SK-N-SH (cell line): ENCODE measurements around the gene SPECC1L. TPM values are rescaled to one million over a fixed set of nuclear protein-coding genes. Genes with fewer than 3 reads are reported as not detected.
A peak's percentile ranks its signal among the peaks of the same experiment; 100 is the strongest.

Source experiments
- CTCF ChIA-PET: fragments of 300-600, 350-600 bp; formaldehyde crosslinking; extraction: SDS; loops from one replicate; lab custom pipeline; 2021; lab: Yijun Ruan, JAX
- POLR2A ChIA-PET: fragments of 350-600 bp; sonication (Branson Sonifier 250); formaldehyde crosslinking; extraction: SDS; loops from one replicate; lab custom pipeline; 2020; ENCODE audit warnings: antibody characterized with exemption, inconsistent platforms; lab: Yijun Ruan, JAX
- DNase-seq: peaks from one replicate; pipeline ENCODE4 v3.0.0; 2012
- H2AFZ ChIP-seq: fragments of 200-600 bp; sonication (generic); 2 replicates; pipeline ENCODE4 v1.8.1; 2016; ENCODE audit warnings: antibody characterized with exemption, mild to moderate bottlenecking, low read depth
- H3F3A ChIP-seq: fragments of 200-600 bp; sonication (generic); replicated peaks from 2 replicates; pipeline ENCODE3; 2016; ENCODE audit warnings: antibody characterized with exemption, mild to moderate bottlenecking; ENCODE audit not compliant: insufficient read depth
- H3K27ac ChIP-seq, 2 experiments: fragments of 200-500 bp in 1 of 2; fragments of 200-600 bp in 1 of 2; sonication (Bioruptor generic) in 1 of 2; sonication (generic), shearing (Covaris generic) in 1 of 2; 2 replicates each; pipeline versions ENCODE4 v1.5.1 to v1.6.1; 2014 to 2016; ENCODE audit warnings: low read depth in 2 of 2, inconsistent platforms in 1 of 2, low read length in 1 of 2, mild to moderate bottlenecking in 1 of 2, mixed read lengths in 1 of 2
- H3K27me3 ChIP-seq: fragments of 200-600 bp; sonication (generic), shearing (Covaris generic); 2 replicates; pipeline ENCODE4 v1.6.1; 2016; ENCODE audit warnings: mixed run types; ENCODE audit not compliant: insufficient read depth
- H3K36me3 ChIP-seq, 2 experiments: fragments of 200-500 bp in 1 of 2; fragments of 200-600 bp in 1 of 2; sonication (Bioruptor generic) in 1 of 2; sonication (generic) in 1 of 2; replicated peaks in 1 of 2; 2 replicates each; pipeline versions ENCODE3 to v1.5.1; 2014 to 2016; ENCODE audit warnings: low read length in 1 of 2, mild to moderate bottlenecking in 1 of 2; ENCODE audit not compliant: insufficient read depth in 2 of 2, control insufficient read depth in 1 of 2
- H3K4me1 ChIP-seq, 2 experiments: fragments of 200-500 bp in 1 of 2; fragments of 200-600 bp in 1 of 2; sonication (Bioruptor generic) in 1 of 2; sonication (generic), shearing (Covaris generic) in 1 of 2; 2 replicates each; pipeline versions ENCODE4 v1.5.1 to v1.6.1; 2014 to 2016; ENCODE audit warnings: low read depth in 1 of 2, low read length in 1 of 2, mixed run types in 1 of 2; ENCODE audit not compliant: insufficient read depth in 2 of 2, control insufficient read depth in 1 of 2
- H3K4me2 ChIP-seq: fragments of 200-600 bp; sonication (generic), shearing (Covaris generic); 2 replicates; pipeline ENCODE4 v1.6.1; 2017; ENCODE audit warnings: mixed run types
- H3K4me3 ChIP-seq, 2 experiments: fragments of 200-500 bp in 1 of 2; fragments of 200-600 bp in 1 of 2; sonication (Bioruptor generic) in 1 of 2; sonication (generic), shearing (Covaris generic) in 1 of 2; 2 replicates each; pipeline versions ENCODE4 v1.5.1 to v1.8.1; 2014 to 2016; ENCODE audit warnings: low read depth in 2 of 2, inconsistent platforms in 1 of 2, low read length in 1 of 2, mild to moderate bottlenecking in 1 of 2, mixed read lengths in 1 of 2, moderate library complexity in 1 of 2
- H3K79me2 ChIP-seq: fragments of 200-600 bp; sonication (generic); 2 replicates; pipeline ENCODE4 v1.8.1; 2017; ENCODE audit warnings: mild to moderate bottlenecking; ENCODE audit not compliant: insufficient read depth
- H3K9ac ChIP-seq: fragments of 200-600 bp; sonication (generic); 2 replicates; pipeline ENCODE4 v1.6.1; 2017; ENCODE audit warnings: mixed run types
- H3K9me2 ChIP-seq: fragments of 200-600 bp; sonication (generic); 2 replicates; pipeline ENCODE4 v1.6.1; 2017; ENCODE audit warnings: mixed run types
- H3K9me3 ChIP-seq: fragments of 200-600 bp; sonication (generic); 2 replicates; pipeline ENCODE4 v1.6.1; 2017; ENCODE audit warnings: mixed run types, mild to moderate bottlenecking, moderate library complexity
- H4K20me1 ChIP-seq: fragments of 200-600 bp; sonication (generic); 2 replicates; pipeline ENCODE4 v1.6.1; 2017; ENCODE audit warnings: mild to moderate bottlenecking, mixed run types; ENCODE audit not compliant: insufficient read depth
- ELF1 ChIP-seq: IDR thresholded peaks from 2 replicates; pipeline ENCODE4 v1.4.0; 2012
- FOSL2 ChIP-seq: IDR thresholded peaks from 2 replicates; pipeline ENCODE4 v1.4.0; 2012; ENCODE audit warnings: low read depth, mild to moderate bottlenecking, moderate library complexity, borderline replicate concordance
- FOXM1 ChIP-seq: IDR thresholded peaks from 2 replicates; pipeline ENCODE4 v1.4.0; 2012; ENCODE audit warnings: low read depth, mild to moderate bottlenecking
- GABPA ChIP-seq: IDR thresholded peaks from 2 replicates; pipeline ENCODE4 v1.4.0; 2012; ENCODE audit warnings: low read depth, mild to moderate bottlenecking
- GATA2 ChIP-seq: sonication (generic); formaldehyde crosslinking; IDR thresholded peaks from 2 replicates; pipeline ENCODE4 v1.5.0; 2020; ENCODE audit warnings: mild to moderate bottlenecking, missing genetic modification reagents
- MEF2A ChIP-seq: IDR thresholded peaks from 2 replicates; pipeline ENCODE4 v1.4.0; 2012; ENCODE audit warnings: low read depth, borderline replicate concordance
- MXI1 ChIP-seq: IDR thresholded peaks from 2 replicates; pipeline ENCODE4 v1.6.1; 2012; ENCODE audit warnings: mild to moderate bottlenecking, low read depth, low read length, improper control_type of control experiment
- NFIC ChIP-seq: IDR thresholded peaks from 2 replicates; pipeline ENCODE4 v1.4.0; 2012; ENCODE audit warnings: borderline replicate concordance
- NRF1 ChIP-seq: IDR thresholded peaks from 2 replicates; pipeline ENCODE4 v1.6.1; 2012; ENCODE audit warnings: low read depth, mild to moderate bottlenecking, low read length
- POLR2AphosphoS5 ChIP-seq: IDR thresholded peaks from 2 replicates; pipeline ENCODE4 v1.6.1; 2012; ENCODE audit warnings: low read depth, low read length
- RCOR1 ChIP-seq: fragments of 150-350 bp; IDR thresholded peaks from 2 replicates; pipeline ENCODE4 v1.6.1; 2017; ENCODE audit warnings: antibody characterized with exemption, low read length
- RXRA ChIP-seq: IDR thresholded peaks from 2 replicates; pipeline ENCODE4 v1.4.0; 2012; ENCODE audit warnings: low read depth, mild to moderate bottlenecking, borderline replicate concordance
- TAF1 ChIP-seq: IDR thresholded peaks from 2 replicates; pipeline ENCODE4 v1.6.1; 2012; ENCODE audit warnings: low read depth, mild to moderate bottlenecking, low read length, moderate library complexity, borderline replicate concordance
- TEAD4 ChIP-seq: IDR thresholded peaks from 2 replicates; pipeline ENCODE4 v1.4.0; 2012; ENCODE audit warnings: mild to moderate bottlenecking, borderline replicate concordance; ENCODE audit not compliant: insufficient read depth
- YY1 ChIP-seq: IDR thresholded peaks from 2 replicates; pipeline ENCODE4 v1.4.0; 2012; ENCODE audit warnings: low read depth, mild to moderate bottlenecking
- WGBS: methylation state at CpG from one replicate; pipeline ENCODE4 v1.1.6; 2017; ENCODE audit warnings: low lambda C conversion rate; 5-methylcytosine and 5-hydroxymethylcytosine counted together
- polyA plus RNA-seq, 3 experiments: library from polyadenylated mRNA; depleted of rRNA; stranded (reverse); fragments of >200 nt; gene quantifications; 2 replicates each; pipeline ENCODE4 v1.2.3, GENCODE V29; 2012
- TF ChIP-seq, protein P1 (sequence below): fragments of 200-600 bp; sonication (generic); IDR thresholded peaks from 2 replicates; pipeline ENCODE4 v1.6.1; 2017; ENCODE audit warnings: antibody characterized with exemption, mild to moderate bottlenecking, moderate library complexity
- TF ChIP-seq, protein P2 (sequence below): IDR thresholded peaks from 2 replicates; pipeline ENCODE4 v1.6.1; 2012; ENCODE audit warnings: mild to moderate bottlenecking, low read depth, low read length, moderate library complexity
- TF ChIP-seq, protein P3 (sequence below): IDR thresholded peaks from 2 replicates; pipeline ENCODE4 v1.4.0; 2012; ENCODE audit warnings: low read depth, borderline replicate concordance
- TF ChIP-seq, protein P4 (sequence below): fragments of 150-350 bp; IDR thresholded peaks from 2 replicates; pipeline ENCODE4 v1.6.1; 2016; ENCODE audit warnings: mild to moderate bottlenecking, low read depth, low read length

The SPECC1L gene
- polyA plus RNA-seq, 1 of the 3 experiments (the other 2 are of a cell fraction): 22.9 TPM

DNA sequence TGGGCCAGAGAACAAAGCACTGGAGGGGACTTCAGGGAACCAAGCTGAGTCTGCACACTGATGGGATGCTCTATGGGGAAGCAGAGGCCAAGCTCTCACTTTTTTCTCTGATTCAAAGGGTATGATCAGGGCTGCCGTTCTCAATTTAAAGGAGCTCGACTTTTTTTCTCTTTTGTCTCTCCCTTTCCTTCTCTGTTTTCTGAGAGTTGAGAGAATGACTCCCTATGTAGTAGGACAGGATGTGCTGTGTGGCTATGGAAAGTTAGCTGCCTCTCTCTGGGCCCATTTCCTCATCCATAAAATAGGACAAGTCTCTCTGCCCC is 164.7 kb downstream of the SPECC1L start:
- Histone ChIP-seq H3K27me3 (no peaks in the 10 kb centered on the region), H4K20me1 (no peaks in the 10 kb centered on the region), H3F3A (no peaks in the 10 kb centered on the region), H3K9me2 (no peaks in the 10 kb centered on the region), H3K4me3 (no peak overlapping the region), H3K36me3 (no peaks in the 10 kb centered on the region), H3K4me1 (peaks cover 15 to 92% of the 10 kb centered on the region in 2 experiments; a peak in 3 of 4 replicates), H2AFZ (no peak overlapping the region), H3K4me2 (no peak overlapping the region), H3K9ac (no peak overlapping the region), H3K79me2 (no peaks in the 10 kb centered on the region), H3K9me3 (no peaks in the 10 kb centered on the region), H3K27ac (peak overlapping the region in 1 of 2 experiments; percentile 25; a peak in 1 of 4 replicates)
- CTCF ChIA-PET: interaction anchor here (0.8 to 5.0 kb wide), 7 partner anchors 8 to 111 kb away, joined by 3 to 29 read pairs (median 4); no protein-coding TSS in a partner anchor
- no peak for TF ChIP-seq NFIC
- no peak for TF ChIP-seq RCOR1
- TF ChIP-seq FOSL2: no peak
- no peak for DNase-seq
- 87% methylated on average over 2 of the region's 2 CpGs for WGBS
- POLR2A ChIA-PET: interaction anchor here (0.9 to 1.3 kb wide), 2 partner anchors 9 to 109 kb away, joined by 3 to 6 read pairs; no protein-coding TSS in a partner anchor

DNA sequence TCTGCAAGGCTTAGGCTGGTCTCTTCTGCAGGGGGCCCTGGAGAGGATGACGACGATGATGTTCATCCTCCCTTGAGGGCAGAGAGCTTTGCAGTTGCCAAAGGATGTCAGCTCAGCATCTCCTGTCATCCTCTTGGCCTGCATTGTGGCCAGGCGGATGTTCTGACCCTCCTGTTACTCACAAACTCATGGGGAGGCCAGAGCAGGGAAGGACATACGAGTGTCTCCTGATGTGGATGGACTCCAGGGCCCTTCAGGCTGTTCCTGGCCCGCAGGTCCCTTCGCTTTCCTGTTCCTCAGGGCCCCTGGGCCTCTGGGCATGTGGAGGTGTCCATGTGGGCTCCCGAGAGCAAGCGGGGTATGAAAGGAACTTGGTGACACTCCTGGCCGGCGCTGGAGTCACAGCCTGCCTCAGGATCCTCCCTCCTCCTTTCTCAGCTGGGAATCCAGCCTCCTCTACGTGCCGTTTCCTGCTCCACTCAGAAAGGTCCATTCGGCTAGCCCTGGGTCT is 165.3 kb downstream of the SPECC1L start:
- no peaks in the 10 kb centered on the region for H3K79me2 ChIP-seq
- H3K9me3 ChIP-seq: no peaks in the 10 kb centered on the region
- no peaks in the 10 kb centered on the region for H3K9me2 ChIP-seq
- H3K36me3 ChIP-seq: peaks cover 0 to 2% of the 10 kb centered on the region in 2 experiments
- H3K4me1 ChIP-seq: peaks cover 15 to 92% of the 10 kb centered on the region in 2 experiments; a peak in 3 of 4 replicates
- no peak overlapping the region for H2AFZ ChIP-seq
- ChIA-PET POLR2A (interaction anchor here (0.9 to 1.3 kb wide), 2 partner anchors 10 to 110 kb away, joined by 3 to 6 read pairs; no protein-coding TSS in a partner anchor), CTCF (interaction anchor here (1.0 to 5.0 kb wide), 4 partner anchors 8 to 87 kb away, joined by 3 to 29 read pairs (median 4); no protein-coding TSS in a partner anchor)
- peak; percentile 13 for DNase-seq
- no peaks in the 10 kb centered on the region for H3F3A ChIP-seq
- H4K20me1 ChIP-seq: no peaks in the 10 kb centered on the region
- H3K4me2 ChIP-seq: no peak overlapping the region
- no peaks in the 10 kb centered on the region for H3K27me3 ChIP-seq
- H3K9ac ChIP-seq: no peak overlapping the region
- peak overlapping the region in 1 of 2 experiments; percentile 5; a peak in 1 of 4 replicates for H3K27ac ChIP-seq
- no peak overlapping the region for H3K4me3 ChIP-seq
- WGBS: 100% methylated on average over 3 of the region's 13 CpGs
- TF ChIP-seq MXI1: no peak
- TF ChIP-seq, protein P1, sequence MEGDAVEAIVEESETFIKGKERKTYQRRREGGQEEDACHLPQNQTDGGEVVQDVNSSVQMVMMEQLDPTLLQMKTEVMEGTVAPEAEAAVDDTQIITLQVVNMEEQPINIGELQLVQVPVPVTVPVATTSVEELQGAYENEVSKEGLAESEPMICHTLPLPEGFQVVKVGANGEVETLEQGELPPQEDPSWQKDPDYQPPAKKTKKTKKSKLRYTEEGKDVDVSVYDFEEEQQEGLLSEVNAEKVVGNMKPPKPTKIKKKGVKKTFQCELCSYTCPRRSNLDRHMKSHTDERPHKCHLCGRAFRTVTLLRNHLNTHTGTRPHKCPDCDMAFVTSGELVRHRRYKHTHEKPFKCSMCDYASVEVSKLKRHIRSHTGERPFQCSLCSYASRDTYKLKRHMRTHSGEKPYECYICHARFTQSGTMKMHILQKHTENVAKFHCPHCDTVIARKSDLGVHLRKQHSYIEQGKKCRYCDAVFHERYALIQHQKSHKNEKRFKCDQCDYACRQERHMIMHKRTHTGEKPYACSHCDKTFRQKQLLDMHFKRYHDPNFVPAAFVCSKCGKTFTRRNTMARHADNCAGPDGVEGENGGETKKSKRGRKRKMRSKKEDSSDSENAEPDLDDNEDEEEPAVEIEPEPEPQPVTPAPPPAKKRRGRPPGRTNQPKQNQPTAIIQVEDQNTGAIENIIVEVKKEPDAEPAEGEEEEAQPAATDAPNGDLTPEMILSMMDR: no peak
- TF ChIP-seq RCOR1: no peak
- TF ChIP-seq MEF2A: no peak
- TF ChIP-seq POLR2AphosphoS5: no peak
- TF ChIP-seq FOXM1: no peak
- TF ChIP-seq YY1: no peak
- no peak for TF ChIP-seq GATA2 (CRISPR knock-in tag)
- TF ChIP-seq, protein P2, sequence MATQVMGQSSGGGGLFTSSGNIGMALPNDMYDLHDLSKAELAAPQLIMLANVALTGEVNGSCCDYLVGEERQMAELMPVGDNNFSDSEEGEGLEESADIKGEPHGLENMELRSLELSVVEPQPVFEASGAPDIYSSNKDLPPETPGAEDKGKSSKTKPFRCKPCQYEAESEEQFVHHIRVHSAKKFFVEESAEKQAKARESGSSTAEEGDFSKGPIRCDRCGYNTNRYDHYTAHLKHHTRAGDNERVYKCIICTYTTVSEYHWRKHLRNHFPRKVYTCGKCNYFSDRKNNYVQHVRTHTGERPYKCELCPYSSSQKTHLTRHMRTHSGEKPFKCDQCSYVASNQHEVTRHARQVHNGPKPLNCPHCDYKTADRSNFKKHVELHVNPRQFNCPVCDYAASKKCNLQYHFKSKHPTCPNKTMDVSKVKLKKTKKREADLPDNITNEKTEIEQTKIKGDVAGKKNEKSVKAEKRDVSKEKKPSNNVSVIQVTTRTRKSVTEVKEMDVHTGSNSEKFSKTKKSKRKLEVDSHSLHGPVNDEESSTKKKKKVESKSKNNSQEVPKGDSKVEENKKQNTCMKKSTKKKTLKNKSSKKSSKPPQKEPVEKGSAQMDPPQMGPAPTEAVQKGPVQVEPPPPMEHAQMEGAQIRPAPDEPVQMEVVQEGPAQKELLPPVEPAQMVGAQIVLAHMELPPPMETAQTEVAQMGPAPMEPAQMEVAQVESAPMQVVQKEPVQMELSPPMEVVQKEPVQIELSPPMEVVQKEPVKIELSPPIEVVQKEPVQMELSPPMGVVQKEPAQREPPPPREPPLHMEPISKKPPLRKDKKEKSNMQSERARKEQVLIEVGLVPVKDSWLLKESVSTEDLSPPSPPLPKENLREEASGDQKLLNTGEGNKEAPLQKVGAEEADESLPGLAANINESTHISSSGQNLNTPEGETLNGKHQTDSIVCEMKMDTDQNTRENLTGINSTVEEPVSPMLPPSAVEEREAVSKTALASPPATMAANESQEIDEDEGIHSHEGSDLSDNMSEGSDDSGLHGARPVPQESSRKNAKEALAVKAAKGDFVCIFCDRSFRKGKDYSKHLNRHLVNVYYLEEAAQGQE: no peak
- TF ChIP-seq, protein P3, sequence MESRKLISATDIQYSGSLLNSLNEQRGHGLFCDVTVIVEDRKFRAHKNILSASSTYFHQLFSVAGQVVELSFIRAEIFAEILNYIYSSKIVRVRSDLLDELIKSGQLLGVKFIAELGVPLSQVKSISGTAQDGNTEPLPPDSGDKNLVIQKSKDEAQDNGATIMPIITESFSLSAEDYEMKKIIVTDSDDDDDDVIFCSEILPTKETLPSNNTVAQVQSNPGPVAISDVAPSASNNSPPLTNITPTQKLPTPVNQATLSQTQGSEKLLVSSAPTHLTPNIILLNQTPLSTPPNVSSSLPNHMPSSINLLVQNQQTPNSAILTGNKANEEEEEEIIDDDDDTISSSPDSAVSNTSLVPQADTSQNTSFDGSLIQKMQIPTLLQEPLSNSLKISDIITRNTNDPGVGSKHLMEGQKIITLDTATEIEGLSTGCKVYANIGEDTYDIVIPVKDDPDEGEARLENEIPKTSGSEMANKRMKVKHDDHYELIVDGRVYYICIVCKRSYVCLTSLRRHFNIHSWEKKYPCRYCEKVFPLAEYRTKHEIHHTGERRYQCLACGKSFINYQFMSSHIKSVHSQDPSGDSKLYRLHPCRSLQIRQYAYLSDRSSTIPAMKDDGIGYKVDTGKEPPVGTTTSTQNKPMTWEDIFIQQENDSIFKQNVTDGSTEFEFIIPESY: no peak
- no peak for TF ChIP-seq TAF1
- TF ChIP-seq GABPA: no peak
- no peak for TF ChIP-seq FOSL2
- no peak for TF ChIP-seq ELF1
- TF ChIP-seq NRF1: no peak
- TF ChIP-seq RXRA: no peak
- TF ChIP-seq TEAD4: no peak
- no peak for TF ChIP-seq NFIC
- TF ChIP-seq, protein P4, sequence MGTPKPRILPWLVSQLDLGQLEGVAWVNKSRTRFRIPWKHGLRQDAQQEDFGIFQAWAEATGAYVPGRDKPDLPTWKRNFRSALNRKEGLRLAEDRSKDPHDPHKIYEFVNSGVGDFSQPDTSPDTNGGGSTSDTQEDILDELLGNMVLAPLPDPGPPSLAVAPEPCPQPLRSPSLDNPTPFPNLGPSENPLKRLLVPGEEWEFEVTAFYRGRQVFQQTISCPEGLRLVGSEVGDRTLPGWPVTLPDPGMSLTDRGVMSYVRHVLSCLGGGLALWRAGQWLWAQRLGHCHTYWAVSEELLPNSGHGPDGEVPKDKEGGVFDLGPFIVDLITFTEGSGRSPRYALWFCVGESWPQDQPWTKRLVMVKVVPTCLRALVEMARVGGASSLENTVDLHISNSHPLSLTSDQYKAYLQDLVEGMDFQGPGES: no peak
